Neuron (in vitro differentiated cells): ENCODE measurements around the gene ARHGAP24.

Experiments used
- H2AFZ ChIP-seq: one replicate; pipeline ENCODE4 v1.6.1; 2013; ENCODE audit warnings: low read depth, mild to moderate bottlenecking, inconsistent platforms, low read length, moderate library complexity
- H3K27me3 ChIP-seq: one replicate; pipeline ENCODE4 v1.6.1; 2013; ENCODE audit warnings: low read length; ENCODE audit not compliant: insufficient read depth
- H3K36me3 ChIP-seq: one replicate; pipeline ENCODE4 v1.6.1; 2013; ENCODE audit warnings: low read length; ENCODE audit not compliant: insufficient read depth
- H3K4me1 ChIP-seq: one replicate; pipeline ENCODE4 v1.6.1; 2013; ENCODE audit warnings: low read length; ENCODE audit not compliant: insufficient read depth
- H3K4me3 ChIP-seq: 2 replicates; pipeline ENCODE4 v1.5.1; 2013; ENCODE audit warnings: mild to moderate bottlenecking, low read length, moderate library complexity
- H3K9me3 ChIP-seq: one replicate; pipeline ENCODE4 v1.6.1; 2013; ENCODE audit warnings: low read length

ARHGAP24 gene

GRCh38 chr4:85457752-85458467 is 17.0 kb upstream of the ARHGAP24 start:
- Histone ChIP-seq H3K9me3 (no peaks in the 10 kb centered on the region), H2AFZ (no peak overlapping the region), H3K4me1 (no peaks in the 10 kb centered on the region), H3K36me3 (no peaks in the 10 kb centered on the region), H3K27me3 (no peaks in the 10 kb centered on the region), H3K4me3 (no peak overlapping the region)

GRCh38 chr4:85459736-85460135 is 15.2 kb upstream of the ARHGAP24 start:
- Histone ChIP-seq H3K27me3 (no peaks in the 10 kb centered on the region), H2AFZ (no peak overlapping the region), H3K9me3 (no peaks in the 10 kb centered on the region), H3K4me3 (no peak overlapping the region), H3K4me1 (no peaks in the 10 kb centered on the region), H3K36me3 (no peaks in the 10 kb centered on the region)

- Histone ChIP-seq H3K4me1 (peaks cover 9% of the 10 kb centered on the region), H2AFZ (peak overlapping the region; percentile 90), H3K36me3 (no peaks in the 10 kb centered on the region), H3K27me3 (no peaks in the 10 kb centered on the region), H3K9me3 (no peaks in the 10 kb centered on the region), H3K4me3 (peak overlapping the region; percentile 49)
Observed at GRCh38 chr4:85474356-85474755, 594 bp upstream of the ARHGAP24 start.

- Histone ChIP-seq H3K27me3 (no peaks in the 10 kb centered on the region), H3K4me3 (peak overlapping the region; percentile 63), H3K4me1 (peaks cover 9% of the 10 kb centered on the region), H2AFZ (no peak overlapping the region), H3K9me3 (no peaks in the 10 kb centered on the region), H3K36me3 (no peaks in the 10 kb centered on the region)
Observed at GRCh38 chr4:85475631-85476233, 782 bp downstream of the ARHGAP24 start.

GRCh38 chr4:85476381-85476780 is 1.4 kb downstream of the ARHGAP24 start:
- no peak overlapping the region for H2AFZ ChIP-seq
- no peaks in the 10 kb centered on the region for H3K36me3 ChIP-seq
- no peaks in the 10 kb centered on the region for H3K27me3 ChIP-seq
- H3K4me1 ChIP-seq = peaks cover 9% of the 10 kb centered on the region
- peak overlapping the region; percentile 63 for H3K4me3 ChIP-seq
- H3K9me3 ChIP-seq = no peaks in the 10 kb centered on the region

GRCh38 chr4:85477534-85477933 is 2.6 kb downstream of the ARHGAP24 start:
- Histone ChIP-seq H3K36me3 (no peaks in the 10 kb centered on the region), H3K4me3 (no peak overlapping the region), H3K9me3 (no peaks in the 10 kb centered on the region), H3K4me1 (peaks cover 9% of the 10 kb centered on the region), H3K27me3 (no peaks in the 10 kb centered on the region), H2AFZ (no peak overlapping the region)

- no peak overlapping the region for H3K4me3 ChIP-seq
- no peaks in the 10 kb centered on the region for H3K27me3 ChIP-seq
- no peaks in the 10 kb centered on the region for H3K36me3 ChIP-seq
- H3K4me1 ChIP-seq = peaks cover 9% of the 10 kb centered on the region
- H3K9me3 ChIP-seq = no peaks in the 10 kb centered on the region
- no peak overlapping the region for H2AFZ ChIP-seq
Observed at GRCh38 chr4:85478576-85478975, 3.6 kb downstream of the ARHGAP24 start.

- Histone ChIP-seq H3K4me3 (no peak overlapping the region), H3K36me3 (no peaks in the 10 kb centered on the region), H2AFZ (no peak overlapping the region), H3K27me3 (no peaks in the 10 kb centered on the region), H3K4me1 (no peaks in the 10 kb centered on the region), H3K9me3 (no peaks in the 10 kb centered on the region)
Observed at GRCh38 chr4:85482010-85482738, 7.2 kb downstream of the ARHGAP24 start.

- Histone ChIP-seq H2AFZ (no peak overlapping the region), H3K4me1 (peaks cover 20% of the 10 kb centered on the region), H3K27me3 (no peaks in the 10 kb centered on the region), H3K36me3 (no peaks in the 10 kb centered on the region), H3K4me3 (no peak overlapping the region), H3K9me3 (no peaks in the 10 kb centered on the region)
Observed at GRCh38 chr4:85486425-85487086, 11.6 kb downstream of the ARHGAP24 start.

- H3K4me3 ChIP-seq = no peak overlapping the region
- H3K36me3 ChIP-seq = no peaks in the 10 kb centered on the region
- H2AFZ ChIP-seq = no peak overlapping the region
- peaks cover 20% of the 10 kb centered on the region for H3K4me1 ChIP-seq
- H3K9me3 ChIP-seq = no peaks in the 10 kb centered on the region
- H3K27me3 ChIP-seq = no peaks in the 10 kb centered on the region
Observed at GRCh38 chr4:85488416-85488815, 13.5 kb downstream of the ARHGAP24 start.

- no peaks in the 10 kb centered on the region for H3K27me3 ChIP-seq
Observed at GRCh38 chr4:85489273-85489981, 14.5 kb downstream of the ARHGAP24 start.

GRCh38 chr4:85491527-85491926 is 16.6 kb downstream of the ARHGAP24 start:
- Histone ChIP-seq H3K4me1 (peaks cover 20% of the 10 kb centered on the region), H3K4me3 (no peak overlapping the region), H2AFZ (no peak overlapping the region), H3K36me3 (no peaks in the 10 kb centered on the region), H3K27me3 (no peaks in the 10 kb centered on the region), H3K9me3 (no peaks in the 10 kb centered on the region)

More at GRCh38 chr4:85489273-85489981, 14.5 kb downstream of the ARHGAP24 start:
- Histone ChIP-seq H3K4me1 (peaks cover 20% of the 10 kb centered on the region), H3K9me3 (no peaks in the 10 kb centered on the region), H2AFZ (peak overlapping the region; percentile 52), H3K36me3 (no peaks in the 10 kb centered on the region), H3K4me3 (no peak overlapping the region)
